HepG2 (cell line): ENCODE measurements around the gene GRIA2. TPM values are rescaled to one million over a fixed set of nuclear protein-coding genes. Genes with fewer than 3 reads are reported as not detected.

Experiments used
- ATAC-seq: fragments of 200-7000 bp; cut with Tn5 transposase; 3 replicates; pipeline ENCODE4 v1.9.1; 2020; ENCODE audit warnings: mild to moderate bottlenecking, moderate library complexity
- BruUV-seq: library from RNA; stranded (reverse); fragments of 400-500 nt; replicated peaks from 2 replicates; lab custom pipeline; 2021; lab: Mats Ljungman, UMichigan
- CTCF ChIA-PET: fragments of 300-600 bp; formaldehyde crosslinking; extraction: SDS; loops from one replicate; lab custom pipeline; 2021; ENCODE audit warnings: low total read pairs, inconsistent platforms, low intra/inter-chr PET ratio; lab: Yijun Ruan, JAX
- POLR2A ChIA-PET: fragments of 350-600 bp; sonication (Branson Sonifier 250); formaldehyde crosslinking; loops from one replicate; lab custom pipeline; 2020; ENCODE audit warnings: antibody characterized with exemption, inconsistent platforms; lab: Yijun Ruan, JAX
- DNase-seq: peaks from one replicate; pipeline ENCODE4 v3.0.0-alpha.2; 2015; ENCODE audit warnings: low spot score
- FAIRE-seq: peaks from 3 replicates; lab custom pipeline; 2011; peaks lifted over from hg19 to GRCh38; lab: Jason Lieb, UNC
- H2AFZ ChIP-seq: one replicate; pipeline ENCODE4 v1.6.1; 2011; ENCODE audit warnings: low read length, inconsistent platforms
- H3K27ac ChIP-seq: fragments of 300-600 bp; 3 replicates; pipeline ENCODE4 v1.8.0; 2011; ENCODE audit warnings: mixed run types, mild to moderate bottlenecking, mixed read lengths, low read length, inconsistent platforms; ENCODE audit not compliant: insufficient read depth; ENCODE audit errors: extremely low read length
- H3K27me3 ChIP-seq, 2 experiments: fragments of 200-600 bp in 1 of 2; 2 replicates in 1 of 2; 3 replicates in 1 of 2; pipeline versions ENCODE4 v1.6.0 to v1.8.0; 2011; ENCODE audit warnings: low read length in 2 of 2, mild to moderate bottlenecking in 2 of 2, moderate library complexity in 2 of 2, inconsistent platforms in 1 of 2; ENCODE audit not compliant: insufficient read depth in 2 of 2, control insufficient read depth in 1 of 2
- H3K36me3 ChIP-seq, 2 experiments: fragments of 200-600 bp in 1 of 2; replicated peaks in 1 of 2; 2 replicates in 1 of 2; 3 replicates in 1 of 2; pipeline versions ENCODE4 v1.5.1 to v1.8.0; 2011; ENCODE audit warnings: low read length in 2 of 2, inconsistent platforms in 1 of 2; ENCODE audit not compliant: insufficient read depth in 2 of 2, control insufficient read depth in 1 of 2
- H3K4me1 ChIP-seq: 2 replicates; pipeline ENCODE4 v1.5.1; 2012; ENCODE audit warnings: low read length, inconsistent platforms; ENCODE audit not compliant: insufficient read depth
- H3K4me2 ChIP-seq: 2 replicates; pipeline ENCODE4 v1.6.0; 2011; ENCODE audit warnings: low read depth, low read length, inconsistent platforms
- H3K4me3 ChIP-seq, 3 experiments: fragments of 200-600 bp in 1 of 3; sonication (generic), shearing (Covaris generic) in 1 of 3; replicated peaks in 1 of 3; 2 replicates each; pipeline ENCODE4 v1.5.1; 2011 to 2016; ENCODE audit warnings: low read length in 3 of 3, inconsistent platforms in 2 of 3, low read depth in 2 of 3, mild to moderate bottlenecking in 2 of 3, control low read depth in 1 of 3, mixed read lengths in 1 of 3; ENCODE audit not compliant: insufficient read depth in 1 of 3
- H3K79me2 ChIP-seq: one replicate; pipeline ENCODE4 v1.6.1; 2011; ENCODE audit warnings: low read length, inconsistent platforms; ENCODE audit not compliant: insufficient read depth
- H3K9ac ChIP-seq: 2 replicates; pipeline ENCODE4 v1.6.0; 2011; ENCODE audit warnings: mild to moderate bottlenecking, low read depth, low read length, inconsistent platforms; ENCODE audit not compliant: insufficient read depth
- H3K9me3 ChIP-seq: 2 replicates; pipeline ENCODE4 v1.5.1; 2012; ENCODE audit warnings: mild to moderate bottlenecking, low read length
- H4K20me1 ChIP-seq: 2 replicates; pipeline ENCODE4 v1.6.0; 2011; ENCODE audit warnings: inconsistent platforms, mild to moderate bottlenecking, low read length, moderate library complexity; ENCODE audit not compliant: insufficient read depth
- ARID2 ChIP-seq: sonication (generic); formaldehyde crosslinking; IDR thresholded peaks from 2 replicates; pipeline ENCODE4 v1.8.1; 2022; ENCODE audit warnings: mild to moderate bottlenecking, missing genetic modification reagents, borderline replicate concordance
- CC2D1A ChIP-seq: sonication (generic); formaldehyde crosslinking; IDR thresholded peaks from 2 replicates; pipeline ENCODE4 v1.8.1; 2023; ENCODE audit warnings: mild to moderate bottlenecking, missing genetic modification reagents
- DMAP1 ChIP-seq: IDR thresholded peaks from 2 replicates; pipeline ENCODE4 v1.6.1; 2016
- HNRNPUL1 ChIP-seq: fragments of 200-400 bp; formaldehyde crosslinking; IDR thresholded peaks from 2 replicates; pipeline ENCODE4 v1.6.1; 2017; ENCODE audit warnings: low read depth, mild to moderate bottlenecking, low read length, moderate library complexity
- POLR2G ChIP-seq: fragments of 200-400 bp; formaldehyde crosslinking; IDR thresholded peaks from 2 replicates; pipeline ENCODE4 v1.6.1; 2018; ENCODE audit warnings: mild to moderate bottlenecking, low read depth, low read length, moderate library complexity
- PRDM10 ChIP-seq: sonication (generic); formaldehyde crosslinking; IDR thresholded peaks from 2 replicates; pipeline ENCODE4 v1.4.0; 2020; ENCODE audit warnings: low read depth, missing genetic modification reagents
- RBFOX2 ChIP-seq: fragments of 200-400 bp; formaldehyde crosslinking; IDR thresholded peaks from 2 replicates; pipeline ENCODE4 v1.6.1; 2017; ENCODE audit warnings: low read depth, mild to moderate bottlenecking, low read length
- ZNF441 ChIP-seq: sonication (generic); formaldehyde crosslinking; IDR thresholded peaks from 2 replicates; pipeline ENCODE4 v1.7.0; 2021; ENCODE audit warnings: missing genetic modification reagents, borderline replicate concordance
- WGBS: methylation state at CpG from one replicate; pipeline ENCODE4 v1.1.6; 2017; ENCODE audit warnings: low lambda C conversion rate; 5-methylcytosine and 5-hydroxymethylcytosine counted together
- in situ Hi-C: cut with HindIII; loops from 2 replicates; pipeline ENCODE4 v1.10.0; 2017; ENCODE audit warnings: low pct_unique_long_range_greater_than_20kb; ENCODE audit not compliant: extremely low pct_ligation_motif_present
- intact Hi-C: fragments of 100-400 bp; cut with micrococcal nuclease; formaldehyde crosslinking; loops from one replicate; pipeline ENCODE4 v1.10.0; 2022; ENCODE audit not compliant: unreplicated experiment
- polyA plus RNA-seq, 8 experiments: library from polyadenylated mRNA; depleted of rRNA in 3 of 8; stranded (reverse) in 7 of 8; unstranded in 1 of 8; fragments of >200 nt; fragmentation: Illumina TruSeq in 4 of 8; extraction: Trizol in 4 of 8; gene quantifications; 2 replicates each; pipeline versions ENCODE4 v1.2.1 to v1.2.3, GENCODE V29; 2011 to 2016; ENCODE audit warnings: low read depth in 4 of 8, missing spikeins in 1 of 8, mixed read lengths in 1 of 8; ENCODE audit not compliant: insufficient read depth in 1 of 8
- total RNA-seq, 5 experiments: library from RNA; depleted of rRNA; stranded (reverse); fragments of >200 nt; fragmentation: Illumina TruSeq; extraction: Trizol; gene quantifications; 2 replicates each; pipeline ENCODE4 v1.2.3, GENCODE V29; 2016; ENCODE audit warnings: low read depth in 1 of 5
- TF ChIP-seq, protein P1 (sequence below): sonication (generic); formaldehyde crosslinking; IDR thresholded peaks from 2 replicates; pipeline ENCODE4 v1.4.0; 2020; ENCODE audit warnings: mild to moderate bottlenecking, low read depth, missing genetic modification reagents
- TF ChIP-seq, protein P2 (sequence below): sonication (generic); formaldehyde crosslinking; IDR thresholded peaks from 2 replicates; pipeline ENCODE4 v1.9.0; 2021; ENCODE audit warnings: missing genetic modification reagents, borderline replicate concordance
- TF ChIP-seq, protein P3 (sequence below): sonication (generic); formaldehyde crosslinking; IDR thresholded peaks from 2 replicates; pipeline ENCODE4 v1.5.0; 2020; ENCODE audit warnings: missing genetic modification reagents

The GRIA2 gene
- total and polyA plus RNA-seq, 2 of the 13 experiments (the other 11 are each of a cell fraction or from before 2014, with no cell fraction given): not detected

GRCh38 chr4:157219711-157220370 is 687 bp upstream of the GRIA2 start (continued):
- TF ChIP-seq, protein P1, sequence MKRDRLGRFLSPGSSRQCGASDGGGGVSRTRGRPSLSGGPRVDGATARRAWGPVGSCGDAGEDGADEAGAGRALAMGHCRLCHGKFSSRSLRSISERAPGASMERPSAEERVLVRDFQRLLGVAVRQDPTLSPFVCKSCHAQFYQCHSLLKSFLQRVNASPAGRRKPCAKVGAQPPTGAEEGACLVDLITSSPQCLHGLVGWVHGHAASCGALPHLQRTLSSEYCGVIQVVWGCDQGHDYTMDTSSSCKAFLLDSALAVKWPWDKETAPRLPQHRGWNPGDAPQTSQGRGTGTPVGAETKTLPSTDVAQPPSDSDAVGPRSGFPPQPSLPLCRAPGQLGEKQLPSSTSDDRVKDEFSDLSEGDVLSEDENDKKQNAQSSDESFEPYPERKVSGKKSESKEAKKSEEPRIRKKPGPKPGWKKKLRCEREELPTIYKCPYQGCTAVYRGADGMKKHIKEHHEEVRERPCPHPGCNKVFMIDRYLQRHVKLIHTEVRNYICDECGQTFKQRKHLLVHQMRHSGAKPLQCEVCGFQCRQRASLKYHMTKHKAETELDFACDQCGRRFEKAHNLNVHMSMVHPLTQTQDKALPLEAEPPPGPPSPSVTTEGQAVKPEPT (CRISPR knock-in tag): no peak
- TF ChIP-seq HNRNPUL1 (no peak), ZNF441 (CRISPR knock-in tag) (no peak), DMAP1 (no peak), ARID2 (CRISPR knock-in tag) (no peak), RBFOX2 (no peak)
- TF ChIP-seq, protein P2, sequence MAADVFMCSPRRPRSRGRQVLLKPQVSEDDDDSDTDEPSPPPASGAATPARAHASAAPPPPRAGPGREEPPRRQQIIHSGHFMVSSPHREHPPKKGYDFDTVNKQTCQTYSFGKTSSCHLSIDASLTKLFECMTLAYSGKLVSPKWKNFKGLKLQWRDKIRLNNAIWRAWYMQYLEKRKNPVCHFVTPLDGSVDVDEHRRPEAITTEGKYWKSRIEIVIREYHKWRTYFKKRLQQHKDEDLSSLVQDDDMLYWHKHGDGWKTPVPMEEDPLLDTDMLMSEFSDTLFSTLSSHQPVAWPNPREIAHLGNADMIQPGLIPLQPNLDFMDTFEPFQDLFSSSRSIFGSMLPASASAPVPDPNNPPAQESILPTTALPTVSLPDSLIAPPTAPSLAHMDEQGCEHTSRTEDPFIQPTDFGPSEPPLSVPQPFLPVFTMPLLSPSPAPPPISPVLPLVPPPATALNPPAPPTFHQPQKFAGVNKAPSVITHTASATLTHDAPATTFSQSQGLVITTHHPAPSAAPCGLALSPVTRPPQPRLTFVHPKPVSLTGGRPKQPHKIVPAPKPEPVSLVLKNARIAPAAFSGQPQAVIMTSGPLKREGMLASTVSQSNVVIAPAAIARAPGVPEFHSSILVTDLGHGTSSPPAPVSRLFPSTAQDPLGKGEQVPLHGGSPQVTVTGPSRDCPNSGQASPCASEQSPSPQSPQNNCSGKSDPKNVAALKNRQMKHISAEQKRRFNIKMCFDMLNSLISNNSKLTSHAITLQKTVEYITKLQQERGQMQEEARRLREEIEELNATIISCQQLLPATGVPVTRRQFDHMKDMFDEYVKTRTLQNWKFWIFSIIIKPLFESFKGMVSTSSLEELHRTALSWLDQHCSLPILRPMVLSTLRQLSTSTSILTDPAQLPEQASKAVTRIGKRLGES (CRISPR knock-in tag): no peak

- intact Hi-C loops (no loop called here), in situ Hi-C loops (loop anchor here (5.0 kb wide), 1 partner anchor 756 kb away; no protein-coding TSS in a partner anchor)
- H2AFZ ChIP-seq: no peak overlapping the region
- H3K4me1 ChIP-seq: no peaks in the 10 kb centered on the region
- H3K9me3 ChIP-seq: no peaks in the 10 kb centered on the region
- FAIRE-seq: no peak
- CTCF ChIA-PET: no interaction called here
- ATAC-seq: no peak
- H3K79me2 ChIP-seq: no peaks in the 10 kb centered on the region
- no peak overlapping the region for H3K9ac ChIP-seq
- no peak for DNase-seq
- H3K27ac ChIP-seq: no peak overlapping the region
- POLR2A ChIA-PET: no interaction called here
- 47% methylated on average over 24 of the region's 24 CpGs for WGBS
- no TSS peak for BruUV-seq
- H3K4me3 ChIP-seq: no peak overlapping the region
- H3K4me2 ChIP-seq: no peak overlapping the region
- H3K27me3 ChIP-seq: peaks cover 0 to 4% of the 10 kb centered on the region in 2 experiments; a peak in 2 of 5 replicates
- H3K36me3 ChIP-seq: no peaks in the 10 kb centered on the region
- H4K20me1 ChIP-seq: peaks cover 4% of the 10 kb centered on the region; the same call in 1 of the 2 replicates
- TF ChIP-seq, protein P3, sequence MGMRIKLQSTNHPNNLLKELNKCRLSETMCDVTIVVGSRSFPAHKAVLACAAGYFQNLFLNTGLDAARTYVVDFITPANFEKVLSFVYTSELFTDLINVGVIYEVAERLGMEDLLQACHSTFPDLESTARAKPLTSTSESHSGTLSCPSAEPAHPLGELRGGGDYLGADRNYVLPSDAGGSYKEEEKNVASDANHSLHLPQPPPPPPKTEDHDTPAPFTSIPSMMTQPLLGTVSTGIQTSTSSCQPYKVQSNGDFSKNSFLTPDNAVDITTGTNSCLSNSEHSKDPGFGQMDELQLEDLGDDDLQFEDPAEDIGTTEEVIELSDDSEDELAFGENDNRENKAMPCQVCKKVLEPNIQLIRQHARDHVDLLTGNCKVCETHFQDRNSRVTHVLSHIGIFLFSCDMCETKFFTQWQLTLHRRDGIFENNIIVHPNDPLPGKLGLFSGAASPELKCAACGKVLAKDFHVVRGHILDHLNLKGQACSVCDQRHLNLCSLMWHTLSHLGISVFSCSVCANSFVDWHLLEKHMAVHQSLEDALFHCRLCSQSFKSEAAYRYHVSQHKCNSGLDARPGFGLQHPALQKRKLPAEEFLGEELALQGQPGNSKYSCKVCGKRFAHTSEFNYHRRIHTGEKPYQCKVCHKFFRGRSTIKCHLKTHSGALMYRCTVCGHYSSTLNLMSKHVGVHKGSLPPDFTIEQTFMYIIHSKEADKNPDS (CRISPR knock-in tag): no peak
- TF ChIP-seq PRDM10 (CRISPR knock-in tag) (no peak), POLR2G (no peak), CC2D1A (CRISPR knock-in tag) (no peak)
Observed at GRCh38 chr4:157221426-157221894, 932 bp downstream of the GRIA2 start.
